Renal cortex interstitium (tissue), 11 donors: ENCODE results near the gene GPS1. TPM values are rescaled to one million over a fixed set of nuclear protein-coding genes. Genes with fewer than 3 reads are reported as not detected.
A peak's percentile ranks its signal among the peaks of the same experiment; 100 is the strongest.

ENCODE experiments used
- DNase-seq, 11 donors: peaks; one replicate each; pipeline ENCODE4 v3.0.0-alpha.2; 2013; ENCODE audit warnings: low read depth in 9 of 11, low spot score in 4 of 11; ENCODE audit errors: extremely low read depth in 1 of 11
- polyA plus RNA-seq, 3 donors: library from polyadenylated mRNA; unstranded; fragments of 120-200 nt; gene quantifications; one replicate each; pipeline ENCODE4 v1.2.1, GENCODE V29; 2013; ENCODE audit not compliant: insufficient read length in 3 of 3

GPS1 gene
- polyA plus RNA-seq, 3 donors: 98.3 to 138 (median 132) TPM

GRCh38 chr17:82021900-82022309, 29.8 kb upstream of the GPS1 start:
- no peak for DNase-seq

GRCh38 chr17:82022310-82022980, 29.3 kb upstream of the GPS1 start, which contains the start of gene CENPX:
CENPX (minus strand) TSS chr17:82022878; CDS start chr17:82022861, 17 bp downstream.
- DNase-seq: no peak

- DNase-seq: peak; percentile 93 to 100 (median 99)
These were observed 28.7 kb upstream of the GPS1 start, which contains the start of gene LRRC45 for GRCh38 chr17:82022981-82023446. LRRC45 (plus strand) TSS chr17:82023305; CDS start chr17:82023644, 339 bp downstream.

- no peak for DNase-seq
These were observed 28.1 kb upstream of the GPS1 start for GRCh38 chr17:82023447-82024241.

GRCh38 chr17:82024859-82025258, 26.8 kb upstream of the GPS1 start:
- DNase-seq: no peak

GRCh38 chr17:82025401-82026107, 26.1 kb upstream of the GPS1 start:
- DNase-seq: no peak

- DNase-seq: no peak
These were observed 23.5 kb upstream of the GPS1 start for GRCh38 chr17:82028246-82028645.

GRCh38 chr17:82028966-82029365, 22.7 kb upstream of the GPS1 start:
- no peak for DNase-seq

- no peak for DNase-seq
These were observed 22.3 kb upstream of the GPS1 start for GRCh38 chr17:82029391-82029790.

GRCh38 chr17:82029990-82030469, 21.7 kb upstream of the GPS1 start:
- no peak for DNase-seq

- DNase-seq: peak in 6 of 11 donors; percentile 60 to 72 (median 67)
These were observed 21.0 kb upstream of the GPS1 start for GRCh38 chr17:82030470-82031302.

GRCh38 chr17:82031303-82031884, 20.3 kb upstream of the GPS1 start, which contains the start of gene RAC3:
RAC3 (plus strand) TSS chr17:82031678; CDS start chr17:82031762, 84 bp downstream.
- no peak for DNase-seq

- DNase-seq: no peak
These were observed 19.6 kb upstream of the GPS1 start for GRCh38 chr17:82031885-82032627.

- no peak for DNase-seq
These were observed 18.2 kb upstream of the GPS1 start for GRCh38 chr17:82033359-82034085.

GRCh38 chr17:82034371-82035011, 17.2 kb upstream of the GPS1 start:
- no peak for DNase-seq

- no peak for DNase-seq
These were observed 16.2 kb upstream of the GPS1 start for GRCh38 chr17:82035488-82035887.
